ENCODE measurements around the gene SLC9A5.

The SLC9A5 gene

GRCh38 chr16:67255553-67256221 is 6.9 kb downstream of the SLC9A5 start:
- no peak overlapping the region for H3K4me2 ChIP-seq
- no peaks in the 10 kb centered on the region for H3K9me3 ChIP-seq
- TF ChIP-seq Cebpa-rat (IDR thresholded peaks at IDR 0.05): no peak
- H3K27me3 ChIP-seq: peaks cover 2% of the 10 kb centered on the region; the same call in 1 of the 2 replicates
- no peaks in the 10 kb centered on the region for H3K36me3 ChIP-seq
- no peak overlapping the region for H3K9ac ChIP-seq
- H4K20me1 ChIP-seq: no peaks in the 10 kb centered on the region
- no peak overlapping the region for H3K27ac ChIP-seq
- H3K4me3 ChIP-seq: no peak overlapping the region
- H3K4me1 ChIP-seq: peaks cover 16% of the 10 kb centered on the region

GRCh38 chr16:67256701-67257230 is 8.0 kb downstream of the SLC9A5 start:
- H3K27ac ChIP-seq: no peak overlapping the region
- no peaks in the 10 kb centered on the region for H3K27me3 ChIP-seq
- H3K4me2 ChIP-seq: no peak overlapping the region
- H3K36me3 ChIP-seq: no peaks in the 10 kb centered on the region
- TF ChIP-seq Cebpa-rat (IDR thresholded peaks at IDR 0.05): no peak
- no peak overlapping the region for H3K9ac ChIP-seq
- H3K4me3 ChIP-seq: no peak overlapping the region
- no peaks in the 10 kb centered on the region for H3K9me3 ChIP-seq
- peaks cover 16% of the 10 kb centered on the region for H3K4me1 ChIP-seq
- H4K20me1 ChIP-seq: no peaks in the 10 kb centered on the region

DNA sequence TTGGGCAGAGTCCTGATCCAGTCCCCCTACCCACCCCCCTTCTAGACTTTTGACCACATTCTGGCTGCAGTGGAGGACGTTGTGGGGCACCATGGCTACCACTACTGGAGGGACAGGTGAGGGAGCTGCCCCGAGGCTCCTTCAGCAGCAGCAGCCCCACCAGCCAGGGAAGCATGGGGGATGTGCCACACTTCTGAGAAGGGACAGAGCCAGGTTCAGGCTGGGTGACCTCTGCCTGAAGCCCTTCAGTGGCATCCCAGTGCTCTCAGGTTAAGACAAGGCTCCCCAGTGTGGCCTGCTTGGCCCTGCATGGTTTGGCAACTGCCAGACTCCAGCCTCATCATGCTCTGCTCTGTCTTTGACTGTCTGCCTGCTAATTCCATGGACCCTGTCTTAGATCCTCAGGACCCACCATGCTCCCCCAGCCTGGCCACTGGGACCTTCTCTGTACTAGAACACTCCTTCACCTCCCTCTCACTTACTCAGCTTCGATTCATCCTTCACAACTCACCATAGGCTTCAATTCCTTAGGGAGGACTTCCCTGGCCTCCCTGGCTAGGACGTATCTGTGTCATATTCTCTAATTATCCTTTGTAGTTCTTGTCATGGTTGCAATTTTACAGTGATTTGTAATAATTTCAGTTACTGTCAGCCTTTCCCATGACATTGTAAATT is 8.8 kb downstream of the SLC9A5 start:
- Histone ChIP-seq H3K27me3 (no peaks in the 10 kb centered on the region), H3K9ac (no peak overlapping the region), H3K9me3 (no peaks in the 10 kb centered on the region), H3K4me1 (peaks cover 14% of the 10 kb centered on the region), H3K27ac (no peak overlapping the region), H3K36me3 (no peaks in the 10 kb centered on the region), H4K20me1 (no peaks in the 10 kb centered on the region), H3K4me3 (no peak overlapping the region), H3K4me2 (no peak overlapping the region)
- no peak for TF ChIP-seq Cebpa-rat (IDR thresholded peaks at IDR 0.05)

- no peak overlapping the region for H3K27ac ChIP-seq
- no peaks in the 10 kb centered on the region for H3K9me3 ChIP-seq
- no peaks in the 10 kb centered on the region for H3K27me3 ChIP-seq
- H3K4me3 ChIP-seq: no peak overlapping the region
- H3K36me3 ChIP-seq: no peaks in the 10 kb centered on the region
- no peaks in the 10 kb centered on the region for H4K20me1 ChIP-seq
- peaks cover 9% of the 10 kb centered on the region for H3K4me1 ChIP-seq
- no peak overlapping the region for H3K4me2 ChIP-seq
- no peak overlapping the region for H3K9ac ChIP-seq
- TF ChIP-seq Cebpa-rat (IDR thresholded peaks at IDR 0.05): no peak
Observed at GRCh38 chr16:67258161-67258835, 9.5 kb downstream of the SLC9A5 start.

- Histone ChIP-seq H3K27me3 (no peaks in the 10 kb centered on the region), H3K27ac (no peak overlapping the region), H3K9me3 (no peaks in the 10 kb centered on the region), H4K20me1 (no peaks in the 10 kb centered on the region), H3K4me2 (no peak overlapping the region), H3K4me3 (no peak overlapping the region), H3K36me3 (no peaks in the 10 kb centered on the region), H3K4me1 (peaks cover 19% of the 10 kb centered on the region), H3K9ac (0 out of 2 replicates have a peak overlapping the region, but pooled peaks have one; percentile 10)
- no peak for TF ChIP-seq Cebpa-rat (IDR thresholded peaks at IDR 0.05)
Observed at GRCh38 chr16:67259705-67260104, 10.9 kb downstream of the SLC9A5 start.

- Histone ChIP-seq H3K4me1 (peaks cover 21% of the 10 kb centered on the region), H3K4me3 (no peak overlapping the region), H3K4me2 (peak overlapping the region; percentile 42), H4K20me1 (no peaks in the 10 kb centered on the region), H3K9me3 (no peaks in the 10 kb centered on the region), H3K27me3 (no peaks in the 10 kb centered on the region), H3K9ac (peak overlapping the region; percentile 12; the same call in 1 of the 2 replicates), H3K36me3 (no peaks in the 10 kb centered on the region), H3K27ac (0 out of 2 replicates have a peak overlapping the region, but pooled peaks have one; percentile 15)
- TF ChIP-seq Cebpa-rat (IDR thresholded peaks at IDR 0.05): no peak
Observed at GRCh38 chr16:67260426-67261063, 11.8 kb downstream of the SLC9A5 start.

DNA sequence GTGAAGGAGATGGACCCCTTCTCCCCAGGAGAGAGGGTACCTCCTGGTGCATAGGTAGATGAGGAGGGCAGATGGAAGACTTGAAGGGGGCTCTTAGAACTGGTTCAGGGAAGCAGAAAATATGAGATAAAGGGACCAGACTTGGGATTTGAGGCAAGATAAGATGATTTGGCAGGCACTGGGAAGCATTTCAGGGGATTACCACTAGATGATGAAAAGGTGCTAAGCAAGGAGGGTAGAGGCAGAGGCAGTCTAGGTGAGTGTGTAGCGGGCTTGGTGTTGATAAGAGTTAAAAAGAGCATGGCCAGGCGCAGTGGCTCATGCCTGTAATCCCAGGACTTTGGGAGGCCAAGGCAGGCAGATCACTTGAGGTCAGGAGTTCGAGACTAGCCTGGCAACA is 14.4 kb downstream of the SLC9A5 start:
- no peaks in the 10 kb centered on the region for H3K36me3 ChIP-seq
- no peaks in the 10 kb centered on the region for H4K20me1 ChIP-seq
- H3K27ac ChIP-seq: no peak overlapping the region
- H3K27me3 ChIP-seq: no peaks in the 10 kb centered on the region
- H3K4me1 ChIP-seq: peaks cover 27% of the 10 kb centered on the region
- no peak overlapping the region for H3K9ac ChIP-seq
- no peaks in the 10 kb centered on the region for H3K9me3 ChIP-seq
- no peak overlapping the region for H3K4me2 ChIP-seq
- no peak for TF ChIP-seq Cebpa-rat (IDR thresholded peaks at IDR 0.05)
- no peak overlapping the region for H3K4me3 ChIP-seq

DNA sequence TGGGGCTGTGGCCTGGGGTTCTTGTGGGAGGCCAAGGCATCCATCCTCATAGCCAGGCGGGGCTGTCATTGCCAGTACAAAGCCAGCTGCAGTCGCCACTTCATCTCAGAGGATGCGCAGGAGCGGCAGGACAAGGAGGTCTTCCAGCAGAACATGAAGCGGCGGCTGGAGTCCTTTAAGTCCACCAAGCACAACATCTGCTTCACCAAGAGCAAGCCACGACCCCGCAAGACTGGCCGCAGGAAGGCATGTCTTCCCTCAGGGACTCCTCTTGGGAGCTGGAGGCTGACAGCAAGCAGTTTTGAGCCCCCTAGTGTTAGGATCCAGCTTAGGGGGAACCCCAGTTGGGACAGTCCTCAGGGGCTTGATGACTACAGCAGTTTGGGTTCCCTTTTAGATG is 15.5 kb downstream of the SLC9A5 start:
- Histone ChIP-seq H3K4me1 (peaks cover 27% of the 10 kb centered on the region), H3K4me3 (no peak overlapping the region), H3K27me3 (no peaks in the 10 kb centered on the region), H3K4me2 (peak overlapping the region; percentile 48), H3K27ac (no peak overlapping the region), H3K36me3 (no peaks in the 10 kb centered on the region), H4K20me1 (no peaks in the 10 kb centered on the region), H3K9me3 (no peaks in the 10 kb centered on the region), H3K9ac (0 out of 2 replicates have a peak overlapping the region, but pooled peaks have one; percentile 15)
- no peak for TF ChIP-seq Cebpa-rat (IDR thresholded peaks at IDR 0.05)

DNA sequence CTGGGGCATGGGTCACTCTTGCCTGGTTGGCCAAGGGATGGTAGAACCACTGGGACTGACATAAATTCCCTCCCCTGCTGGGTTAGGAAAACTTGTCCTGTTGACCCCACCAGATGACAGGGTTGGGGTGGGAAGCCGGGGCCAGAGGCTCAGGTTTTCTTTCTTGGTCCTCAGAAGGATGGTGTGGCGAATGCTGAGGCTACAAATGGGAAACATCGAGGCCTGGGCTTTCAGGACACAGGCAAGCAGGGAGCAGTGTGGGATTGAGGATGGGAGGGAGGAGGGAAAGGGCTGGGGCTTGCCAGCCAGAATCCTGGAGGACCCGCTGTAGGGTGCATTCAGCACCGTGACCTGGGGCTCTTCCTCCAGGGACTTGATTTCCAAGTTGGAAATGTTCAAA is 16.1 kb downstream of the SLC9A5 start:
- no peak for TF ChIP-seq Cebpa-rat (IDR thresholded peaks at IDR 0.05)
- H3K4me2 ChIP-seq: peak overlapping the region; percentile 48; the same call in 1 of the 2 replicates
- H3K9me3 ChIP-seq: no peaks in the 10 kb centered on the region
- H3K36me3 ChIP-seq: no peaks in the 10 kb centered on the region
- no peaks in the 10 kb centered on the region for H3K27me3 ChIP-seq
- H3K27ac ChIP-seq: no peak overlapping the region
- H4K20me1 ChIP-seq: no peaks in the 10 kb centered on the region
- peaks cover 27% of the 10 kb centered on the region for H3K4me1 ChIP-seq
- 0 out of 2 replicates have a peak overlapping the region, but pooled peaks have one; percentile 15 for H3K9ac ChIP-seq
- H3K4me3 ChIP-seq: no peak overlapping the region
